ENCODE results near the gene FSD2. TPM values are rescaled to one million over a fixed set of nuclear protein-coding genes. Genes with fewer than 3 reads are reported as not detected.
A peak's percentile ranks its signal among the peaks of the same experiment; 100 is the strongest.

The FSD2 gene
- total RNA-seq, 2 experiments from 2014 or later, result not detected

- H3K36me3 Mint-ChIP-seq (ENCODE audit: low read depth), result peaks cover 36% of the 10 kb centered on the region
- H3K9me3 ChIP-seq (ENCODE audit: control insufficient read depth in 1 of 2, insufficient read depth in 1 of 2, low read length in 2 of 2), result peaks cover 0 to 19% of the 10 kb centered on the region in 2 experiments
- peaks cover 7% of the 10 kb centered on the region for H3K4me1 Mint-ChIP-seq (ENCODE audit: low read depth)
Measured at GRCh38 chr15:82840166-82840565, 34.3 kb upstream of the FSD2 start.

GRCh38 chr15:82839136-82839535, 33.3 kb upstream of the FSD2 start:
- Histone ChIP-seq H3K27ac (ENCODE audit: low read depth in 1 of 2, low read length in 2 of 2) (no peak overlapping the region), H3K9me3 (ENCODE audit: control insufficient read depth in 1 of 2, insufficient read depth in 1 of 2, low read length in 2 of 2) (peaks cover 0 to 19% of the 10 kb centered on the region in 2 experiments), H3K4me1 (ENCODE audit: insufficient read depth, low read length) (no peaks in the 10 kb centered on the region), H3K27me3 (ENCODE audit: control insufficient read depth in 1 of 2, insufficient read depth in 2 of 2, low read length in 2 of 2) (no peaks in the 10 kb centered on the region), H3K36me3 (ENCODE audit: insufficient read depth, low read length) (peaks cover 30% of the 10 kb centered on the region), H3K4me3 (ENCODE audit: low read length) (no peak overlapping the region)
- peaks cover 43% of the 10 kb centered on the region for H3K36me3 Mint-ChIP-seq (ENCODE audit: low read depth)
- no peaks in the 10 kb centered on the region for H3K4me1 Mint-ChIP-seq (ENCODE audit: low read depth)
- H3K9me3 Mint-ChIP-seq, result no peaks in the 10 kb centered on the region
- ChIA-PET POLR2A (no interaction called here), CTCF (no interaction called here)
- intact Hi-C loops (cut with DNase I, micrococcal nuclease), result no loop called here
- TF ChIP-seq CTCF (IDR thresholded peaks at IDR 0.05), result no peak
- no peak overlapping the region for H3K27ac Mint-ChIP-seq
- no peaks in the 10 kb centered on the region for H3K27me3 Mint-ChIP-seq
- DNase-seq, result no peak
- no peak for ATAC-seq (ENCODE audit: poor library complexity)
- H3K4me3 Mint-ChIP-seq, result no peak overlapping the region

More at GRCh38 chr15:82840166-82840565, 34.3 kb upstream of the FSD2 start:
- H3K27me3 ChIP-seq (ENCODE audit: control insufficient read depth in 1 of 2, insufficient read depth in 2 of 2, low read length in 2 of 2), result no peaks in the 10 kb centered on the region
- intact Hi-C loops (cut with DNase I, micrococcal nuclease), result no loop called here
- no peak for DNase-seq
- TF ChIP-seq CTCF (IDR thresholded peaks at IDR 0.05), result no peak
- no peaks in the 10 kb centered on the region for H3K9me3 Mint-ChIP-seq
- ChIA-PET CTCF (no interaction called here), POLR2A (no interaction called here)
- H3K27me3 Mint-ChIP-seq, result no peaks in the 10 kb centered on the region
- no peak for ATAC-seq (ENCODE audit: poor library complexity)
- no peak overlapping the region for H3K4me3 ChIP-seq (ENCODE audit: low read length)
- peaks cover 22% of the 10 kb centered on the region for H3K36me3 ChIP-seq (ENCODE audit: insufficient read depth, low read length)
- H3K4me3 Mint-ChIP-seq, result no peak overlapping the region
- H3K27ac Mint-ChIP-seq, result no peak overlapping the region
- peaks cover 4% of the 10 kb centered on the region for H3K4me1 ChIP-seq (ENCODE audit: insufficient read depth, low read length)
- H3K27ac ChIP-seq (ENCODE audit: low read depth in 1 of 2, low read length in 2 of 2), result no peak overlapping the region

GRCh38 chr15:82838096-82838735, 32.3 kb upstream of the FSD2 start:
- DNase-seq (no peak), ATAC-seq (ENCODE audit: poor library complexity) (no peak)
- H3K4me3 ChIP-seq (ENCODE audit: low read length), result no peak overlapping the region
- ChIA-PET POLR2A (no interaction called here), CTCF (no interaction called here)
- peaks cover 0 to 18% of the 10 kb centered on the region in 2 experiments for H3K9me3 ChIP-seq (ENCODE audit: control insufficient read depth in 1 of 2, insufficient read depth in 1 of 2, low read length in 2 of 2)
- TF ChIP-seq CTCF (IDR thresholded peaks at IDR 0.05), result no peak
- peaks cover 37% of the 10 kb centered on the region for H3K36me3 ChIP-seq (ENCODE audit: insufficient read depth, low read length)
- Mint-ChIP-seq H3K4me1 (ENCODE audit: low read depth) (no peaks in the 10 kb centered on the region), H3K4me3 (no peak overlapping the region), H3K9me3 (no peaks in the 10 kb centered on the region), H3K36me3 (ENCODE audit: low read depth) (peaks cover 52% of the 10 kb centered on the region), H3K27ac (peak overlapping the region; percentile 13), H3K27me3 (no peaks in the 10 kb centered on the region)
- intact Hi-C loops (cut with DNase I, micrococcal nuclease), result no loop called here
- no peaks in the 10 kb centered on the region for H3K4me1 ChIP-seq (ENCODE audit: insufficient read depth, low read length)
- H3K27ac ChIP-seq (ENCODE audit: low read depth in 1 of 2, low read length in 2 of 2), result no peak overlapping the region
- H3K27me3 ChIP-seq (ENCODE audit: control insufficient read depth in 1 of 2, insufficient read depth in 2 of 2, low read length in 2 of 2), result no peaks in the 10 kb centered on the region
